CD4-positive, alpha-beta T cell treated with Interleukin-10 for 1 hour (primary cell): ENCODE measurements around the gene PLEKHG1.

ENCODE experiments used
- DNase-seq: peaks from one replicate; pipeline ENCODE4 v3.0.0-alpha.2; 2020

PLEKHG1 gene

DNA sequence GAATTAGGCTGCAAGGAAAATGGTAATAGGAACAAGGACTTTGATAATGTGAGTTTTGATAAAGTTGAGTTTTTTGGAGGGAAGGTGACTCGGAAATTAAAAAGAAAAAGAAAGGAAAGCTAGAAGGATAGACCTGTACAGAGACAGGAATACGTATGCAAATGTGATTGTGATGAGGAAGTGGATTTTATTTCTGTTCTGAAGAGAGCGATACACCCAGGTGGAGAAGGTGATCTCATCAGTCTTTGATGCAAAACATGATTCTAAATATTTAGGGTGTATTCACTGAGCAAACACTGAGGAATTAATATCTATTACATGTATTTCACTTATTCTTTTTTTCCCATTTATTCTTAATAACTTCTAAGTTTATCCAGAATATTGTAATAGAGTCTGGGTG is 9.2 kb upstream of the PLEKHG1 start:
- DNase-seq = no peak

DNA sequence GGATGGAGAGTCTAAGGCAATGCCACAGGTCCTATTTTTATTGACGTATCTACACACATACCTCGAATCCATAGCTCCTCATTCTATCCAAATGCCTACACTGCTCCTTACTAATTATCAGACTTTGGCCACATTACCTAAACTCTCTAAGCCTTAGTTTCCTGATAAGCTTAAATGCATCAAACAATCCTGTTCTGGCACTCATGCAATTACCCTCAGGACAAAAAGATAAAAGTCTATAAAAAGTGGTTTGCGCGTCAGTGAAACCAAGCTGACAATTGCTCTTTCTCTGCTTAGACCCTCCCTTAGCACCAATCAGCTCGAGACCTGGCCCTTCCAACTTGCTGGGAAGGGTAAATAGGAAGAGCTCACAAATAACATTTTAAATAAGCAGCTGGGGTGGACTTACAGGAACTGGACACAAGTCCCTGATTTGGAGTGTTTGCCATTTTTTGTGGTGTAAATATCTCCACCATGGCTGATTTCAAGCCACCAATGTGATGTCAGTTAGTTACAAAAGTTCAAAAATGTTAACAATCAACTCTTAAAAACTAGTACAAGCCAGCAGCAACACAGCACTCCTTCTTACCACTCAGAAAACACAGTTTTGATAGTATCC is 7.2 kb upstream of the PLEKHG1 start:
- DNase-seq = no peak

DNA sequence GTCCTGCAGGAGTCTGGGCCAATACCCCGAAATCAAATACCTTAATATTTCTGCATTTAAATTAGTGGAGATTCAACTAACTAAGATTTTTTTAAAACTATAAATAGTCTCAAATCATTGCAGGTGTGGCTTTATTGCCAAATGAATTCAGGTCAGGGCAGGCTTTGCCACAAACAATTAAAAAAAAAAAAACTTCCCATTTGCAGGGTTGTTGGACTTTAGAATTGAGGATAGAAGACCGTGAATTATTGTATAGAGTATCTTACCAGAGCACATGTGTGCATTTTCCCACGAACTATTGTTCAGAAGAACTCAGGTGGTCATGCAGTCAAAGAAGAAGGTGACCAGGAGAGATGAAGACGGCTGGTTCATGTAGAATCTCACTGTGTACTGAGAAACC is 6.6 kb upstream of the PLEKHG1 start:
- DNase-seq = no peak

DNA sequence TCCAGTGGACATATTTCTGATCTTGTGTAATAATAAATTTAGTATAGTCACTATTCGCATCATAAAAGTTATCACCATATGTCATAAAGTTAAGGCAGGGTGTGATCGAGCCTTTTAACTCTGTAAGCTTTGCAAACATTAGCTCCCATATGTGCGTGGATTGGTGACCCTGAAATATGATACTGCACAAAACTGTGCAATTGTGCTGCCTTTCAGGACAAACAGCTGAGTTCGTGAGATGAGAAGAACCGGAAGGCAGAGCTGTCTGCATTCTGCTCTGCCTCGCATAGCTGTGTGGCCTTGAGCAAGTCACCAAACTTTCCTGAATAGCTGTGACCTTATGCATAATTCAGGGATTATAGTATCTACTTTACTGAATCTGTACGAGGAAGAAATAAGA is 3.2 kb upstream of the PLEKHG1 start:
- DNase-seq = no peak

DNA sequence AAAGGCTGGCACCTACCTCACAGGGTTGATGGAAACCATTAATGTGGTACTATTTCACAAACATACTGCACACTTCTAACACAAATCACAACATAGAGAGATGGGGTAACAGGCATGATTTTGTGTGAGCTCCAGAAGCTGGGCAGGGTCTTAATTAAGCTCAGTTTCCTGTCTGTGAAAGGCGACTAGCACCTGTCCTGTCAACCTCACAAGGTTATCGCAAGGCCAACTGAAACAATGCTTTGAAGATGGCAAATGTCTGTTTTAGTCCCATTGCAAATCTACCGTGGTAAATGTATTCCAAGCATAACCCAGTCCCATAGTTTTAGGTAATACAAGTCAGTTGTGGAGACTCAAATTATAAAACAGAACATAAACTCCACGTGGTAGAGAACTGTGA is 1.3 kb upstream of the PLEKHG1 start:
- DNase-seq = no peak

DNA sequence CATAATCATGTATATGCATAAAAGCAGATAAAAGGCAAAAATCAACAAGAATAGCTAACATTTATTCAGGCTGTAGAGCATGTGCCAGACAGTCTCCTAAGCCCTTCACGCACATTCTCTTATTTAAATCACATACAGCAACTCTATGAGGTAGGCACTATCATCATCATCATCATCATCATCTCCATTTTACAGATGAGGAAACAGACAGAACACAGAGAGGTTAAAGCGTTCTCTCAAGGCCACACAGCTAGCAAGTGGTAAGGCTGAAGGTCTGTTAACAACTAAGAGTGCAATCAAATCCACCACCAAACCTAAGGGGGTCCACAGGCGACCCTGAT is 857 bp upstream of the PLEKHG1 start:
- no peak for DNase-seq

DNA sequence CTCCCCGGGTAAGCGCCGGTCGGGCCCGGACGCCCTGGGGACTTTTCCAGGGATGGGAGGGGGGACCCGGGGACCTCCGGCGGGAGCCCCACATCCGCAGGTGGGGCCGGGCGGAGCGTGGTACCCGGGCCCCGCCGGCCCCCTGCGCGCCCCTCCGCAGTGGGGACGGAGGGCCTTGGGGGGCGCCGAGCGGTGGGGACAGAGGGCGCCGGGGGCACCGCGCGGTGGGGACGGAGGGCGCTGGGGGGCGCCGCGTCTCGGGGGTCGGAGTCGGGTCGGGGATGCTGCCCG is 270 bp downstream of the PLEKHG1 start:
- DNase-seq = no peak

DNA sequence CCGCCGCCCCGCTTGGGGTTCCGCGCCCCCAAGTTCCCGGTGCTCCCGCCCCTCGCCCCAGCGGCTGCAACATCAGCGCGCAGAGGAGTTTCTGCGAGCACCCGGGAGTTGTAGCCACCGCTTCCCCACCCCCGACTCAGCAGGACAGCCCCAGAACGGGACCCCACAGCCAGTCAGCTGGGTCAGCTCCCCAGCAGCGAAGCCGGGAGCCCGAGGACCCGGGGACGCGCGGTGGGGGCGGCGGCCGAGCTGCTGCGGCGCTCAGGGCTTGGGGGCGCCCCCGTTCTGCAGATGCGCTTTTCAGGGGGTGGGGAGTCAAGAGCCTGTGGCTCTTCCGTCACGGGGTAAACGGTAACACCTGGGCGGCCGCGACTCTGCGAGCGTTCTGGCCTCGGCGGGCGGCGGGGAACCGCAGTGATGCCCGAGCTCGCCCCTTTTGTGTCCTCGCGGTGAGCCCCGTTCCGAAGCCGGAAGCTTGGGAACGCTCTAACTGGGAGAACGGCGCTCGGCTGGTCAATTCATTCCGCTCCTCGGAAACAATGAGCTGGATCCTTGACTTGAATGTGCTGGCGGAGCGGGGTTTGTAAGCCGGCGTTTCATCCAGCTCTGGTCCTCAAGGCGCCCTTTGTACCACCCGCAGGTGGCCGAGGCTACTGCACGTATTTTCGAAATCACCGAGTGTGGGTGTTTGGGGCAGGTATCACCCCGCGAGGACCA is 774 bp downstream of the PLEKHG1 start:
- DNase-seq = peak; percentile 64

DNA sequence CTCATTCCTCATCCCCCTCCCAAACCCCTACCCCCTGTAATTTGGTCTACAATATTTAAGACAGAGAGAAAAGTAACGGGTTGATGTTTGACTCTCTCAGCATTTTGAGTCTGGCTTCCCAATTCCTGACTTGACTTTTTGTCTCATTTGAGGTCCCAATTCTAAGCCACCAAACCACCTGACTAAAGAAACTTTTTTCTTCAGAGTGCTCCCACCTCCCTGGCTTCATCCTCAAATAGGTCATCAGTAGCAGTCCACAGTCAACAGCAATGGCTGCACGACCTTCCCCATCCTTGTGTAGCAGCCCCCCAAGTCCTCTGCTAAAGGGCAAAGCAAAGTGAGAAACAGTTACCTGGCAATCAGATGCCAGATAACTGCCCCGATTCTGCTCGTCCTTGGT is 1.8 kb downstream of the PLEKHG1 start:
- DNase-seq = no peak

DNA sequence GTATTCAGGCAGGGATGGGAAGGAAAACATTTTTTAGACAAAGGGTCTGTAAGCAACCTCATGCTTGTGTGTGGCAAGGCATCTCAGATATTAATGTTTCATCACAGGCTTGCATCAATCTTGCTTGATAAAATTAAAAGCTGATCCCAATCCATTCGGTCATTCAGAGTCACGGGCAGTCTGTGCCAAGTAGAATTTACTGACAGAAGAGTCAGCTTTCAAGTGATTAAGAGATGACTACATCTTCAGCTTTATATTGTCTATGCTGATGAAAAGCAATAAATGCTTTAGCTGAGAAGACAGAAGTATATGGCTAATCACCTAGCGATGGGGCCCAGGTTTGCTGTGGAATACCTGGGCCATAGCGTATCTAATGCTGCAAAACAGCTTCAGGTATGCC is 3.5 kb downstream of the PLEKHG1 start:
- no peak for DNase-seq

DNA sequence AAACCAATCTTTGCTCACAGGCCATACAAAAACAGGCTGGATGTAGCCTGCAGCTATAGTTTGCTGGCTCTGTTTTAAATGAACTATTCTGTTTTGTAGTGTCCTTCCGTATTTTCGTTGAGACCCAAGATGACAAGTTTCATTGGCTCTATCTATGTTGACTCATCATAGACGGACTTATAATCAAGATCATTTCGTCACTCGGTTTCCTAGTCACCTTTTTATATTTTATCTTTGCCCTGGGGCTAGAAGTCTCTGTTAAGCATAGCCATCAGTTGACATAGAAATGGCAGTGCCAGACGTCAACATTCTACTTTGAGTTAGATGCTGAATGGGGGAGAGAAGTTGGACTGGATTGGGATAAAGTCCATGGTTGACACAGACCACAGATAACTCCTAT is 4.8 kb downstream of the PLEKHG1 start:
- no peak for DNase-seq

DNA sequence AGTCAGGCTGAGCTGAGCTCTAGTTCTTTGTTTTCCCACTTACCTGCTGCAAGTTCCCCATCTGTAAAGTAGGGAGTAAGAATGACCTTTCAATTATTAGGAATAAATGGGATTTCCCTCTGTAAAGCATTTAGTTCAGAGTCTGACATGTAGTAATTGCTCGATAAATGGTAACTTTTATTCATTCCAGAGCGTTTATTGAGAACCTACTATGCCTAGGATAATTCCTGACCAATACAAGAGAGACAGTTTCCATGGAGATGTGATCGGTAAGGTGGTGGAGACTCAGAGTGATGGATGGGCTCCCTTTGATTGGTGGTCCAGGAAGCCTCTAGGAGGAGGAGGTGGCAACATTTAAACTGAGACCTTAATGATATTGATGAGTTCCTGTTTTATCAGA is 5.6 kb downstream of the PLEKHG1 start:
- no peak for DNase-seq

DNA sequence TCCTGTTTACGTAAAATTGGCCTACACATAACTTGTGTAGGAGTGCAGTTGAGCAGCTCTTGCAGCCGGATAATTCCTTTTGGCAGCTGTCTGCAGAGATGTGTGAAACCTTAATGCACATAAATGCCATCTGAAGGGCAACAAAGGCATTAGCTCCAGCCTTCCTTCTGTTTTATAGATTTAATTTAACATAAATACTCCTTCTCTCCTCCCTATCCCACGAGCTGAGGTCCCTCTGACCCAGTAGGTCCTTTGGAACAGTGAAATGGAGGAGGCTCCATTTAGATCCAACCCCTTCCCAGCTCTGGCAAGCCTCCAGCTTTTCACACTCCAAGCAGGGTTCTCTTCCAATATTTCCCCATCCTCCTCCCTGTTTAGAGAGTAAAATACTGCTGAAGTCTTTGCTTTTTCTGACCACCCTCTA is 6.5 kb downstream of the PLEKHG1 start:
- DNase-seq = no peak

DNA sequence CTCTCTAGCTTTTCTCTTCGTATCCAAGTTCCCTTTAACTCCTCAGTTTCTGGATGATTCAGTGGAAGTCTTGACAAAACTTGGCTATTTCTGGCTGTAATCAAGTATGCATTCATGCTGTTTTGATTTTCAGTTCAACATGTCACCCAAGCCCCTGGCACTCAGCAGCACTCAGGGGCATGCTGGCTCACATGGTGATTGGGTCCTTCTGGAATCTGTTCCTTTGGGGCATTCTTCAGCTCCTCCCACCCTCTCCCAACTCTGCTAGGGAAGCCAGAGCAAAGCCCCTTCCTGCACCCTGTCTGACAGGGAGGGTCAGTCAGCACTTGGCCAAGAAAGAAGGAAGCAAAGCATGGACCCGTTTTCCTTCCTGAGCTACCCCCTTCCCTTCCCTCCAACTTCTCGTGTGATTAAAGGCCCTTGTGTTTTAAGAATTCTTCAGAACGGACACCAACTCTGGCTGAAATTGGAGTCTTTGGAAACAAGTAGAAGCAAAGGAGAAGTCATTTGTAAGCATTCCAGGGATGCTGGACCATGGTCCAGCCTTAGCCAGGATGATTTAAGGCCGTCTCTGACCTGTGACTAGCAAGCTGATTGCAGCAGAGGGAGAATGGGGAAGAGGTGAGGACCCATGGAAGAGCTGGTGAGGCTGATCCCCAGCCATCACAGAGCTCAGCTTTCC is 7.1 kb downstream of the PLEKHG1 start:
- DNase-seq = no peak

DNA sequence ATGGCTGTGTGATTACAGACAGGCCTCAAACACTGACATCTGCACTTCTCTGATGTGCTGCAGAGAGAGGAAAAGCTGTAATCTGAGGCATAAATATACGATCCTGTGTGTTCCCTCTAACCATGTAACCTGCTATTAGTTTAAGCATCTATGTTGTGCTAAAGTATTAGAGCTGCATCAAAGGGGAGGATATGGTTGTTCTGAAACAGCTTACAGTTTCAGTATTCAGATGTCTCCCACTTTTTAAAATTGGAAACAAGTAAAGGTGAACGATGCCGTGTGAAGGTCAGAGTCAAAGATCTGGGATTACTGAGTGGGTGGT is 7.6 kb downstream of the PLEKHG1 start:
- no peak for DNase-seq

DNA sequence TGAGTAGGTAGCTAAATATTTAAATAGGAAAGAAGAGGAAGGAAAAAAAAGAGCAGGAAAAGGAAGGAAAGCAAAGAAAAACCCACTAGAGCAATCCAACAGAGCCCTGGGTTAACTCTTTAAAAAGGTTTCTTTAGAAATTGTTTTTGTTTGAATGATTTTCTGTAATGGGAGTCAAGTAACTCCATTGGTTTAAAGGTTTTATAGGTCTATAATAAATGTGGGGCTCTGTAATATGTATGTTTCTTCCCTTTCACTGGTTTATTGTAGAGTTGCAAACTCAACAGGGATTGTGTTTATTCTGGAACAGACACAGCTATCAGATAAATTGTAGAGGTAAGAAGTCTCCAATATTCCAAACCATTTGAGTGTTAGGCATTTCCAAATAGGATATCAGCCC is 10.9 kb downstream of the PLEKHG1 start:
- DNase-seq = no peak

DNA sequence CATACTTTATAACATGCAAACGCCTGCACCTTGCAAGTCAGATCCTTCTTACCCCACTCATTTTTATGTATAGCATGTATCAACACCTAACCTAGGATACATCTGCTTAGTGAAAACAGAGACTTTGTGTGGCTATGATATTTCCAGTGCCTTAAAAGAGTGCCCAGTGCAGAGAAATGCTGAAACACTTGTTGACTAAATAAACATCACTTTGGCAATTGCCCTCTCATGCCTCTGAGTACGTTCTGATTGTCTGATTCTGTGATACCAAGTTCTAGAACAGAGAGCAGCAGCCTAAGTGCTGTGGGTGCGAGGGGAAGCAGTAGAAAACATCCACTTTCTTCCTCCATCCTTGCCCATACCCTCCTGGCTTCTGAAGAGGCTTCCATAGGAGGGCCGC is 13.6 kb downstream of the PLEKHG1 start:
- no peak for DNase-seq

DNA sequence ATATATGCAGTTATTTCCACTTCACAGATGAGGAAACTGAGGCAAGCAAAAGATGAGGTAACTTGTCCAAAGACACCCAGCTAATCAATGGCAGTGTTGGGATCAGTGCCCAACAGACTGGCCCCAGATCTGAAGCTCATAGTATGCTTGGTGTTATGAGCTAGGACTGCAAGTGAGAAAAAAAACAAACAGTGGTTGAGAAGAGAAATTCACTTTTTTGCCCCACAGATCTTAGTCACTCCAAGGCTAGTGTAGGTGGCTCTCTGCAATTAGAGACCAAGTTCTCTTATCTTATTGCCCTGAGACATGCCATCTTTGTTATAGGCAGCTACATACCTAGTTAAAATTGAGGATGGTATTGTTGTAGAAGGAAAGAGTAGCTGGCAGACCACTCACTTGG is 16.3 kb downstream of the PLEKHG1 start:
- no peak for DNase-seq

DNA sequence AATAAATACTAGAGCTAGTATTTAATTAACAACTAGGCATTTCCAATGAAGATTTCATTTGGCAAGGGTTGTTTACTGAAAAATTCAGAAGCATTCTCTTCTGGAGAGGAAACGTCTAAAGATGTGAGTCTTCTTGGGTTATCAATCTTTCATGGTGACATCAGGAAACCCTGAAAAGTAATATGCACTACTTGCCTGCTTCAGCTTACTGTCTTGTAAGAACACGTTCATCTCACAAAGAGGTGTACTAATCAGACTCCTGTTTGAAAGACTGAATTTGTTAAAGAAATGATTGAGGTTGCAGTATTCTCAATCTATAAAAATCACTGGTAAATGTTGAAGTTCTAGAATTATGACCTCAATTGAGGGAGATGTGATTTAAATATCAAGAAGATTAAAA is 16.9 kb downstream of the PLEKHG1 start:
- DNase-seq = no peak

DNA sequence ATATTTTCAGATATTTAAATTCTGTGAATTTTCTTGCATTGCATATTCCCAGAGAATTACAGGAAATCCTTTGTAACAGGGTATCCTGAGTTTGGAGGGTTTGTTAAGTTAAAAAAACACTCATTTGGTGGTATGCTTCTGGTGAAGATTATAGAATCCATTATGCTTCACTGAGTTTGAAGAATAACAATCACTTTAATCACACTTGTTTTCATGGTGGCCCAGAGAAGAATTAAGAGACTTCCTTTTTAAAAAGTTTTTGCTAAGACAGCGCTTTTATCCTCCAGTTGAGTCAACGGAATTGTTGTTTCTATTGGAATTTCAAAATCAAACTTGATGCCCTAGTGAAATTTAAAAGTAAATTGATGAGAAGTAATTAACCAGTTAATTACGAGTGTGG is 17.4 kb downstream of the PLEKHG1 start:
- no peak for DNase-seq

DNA sequence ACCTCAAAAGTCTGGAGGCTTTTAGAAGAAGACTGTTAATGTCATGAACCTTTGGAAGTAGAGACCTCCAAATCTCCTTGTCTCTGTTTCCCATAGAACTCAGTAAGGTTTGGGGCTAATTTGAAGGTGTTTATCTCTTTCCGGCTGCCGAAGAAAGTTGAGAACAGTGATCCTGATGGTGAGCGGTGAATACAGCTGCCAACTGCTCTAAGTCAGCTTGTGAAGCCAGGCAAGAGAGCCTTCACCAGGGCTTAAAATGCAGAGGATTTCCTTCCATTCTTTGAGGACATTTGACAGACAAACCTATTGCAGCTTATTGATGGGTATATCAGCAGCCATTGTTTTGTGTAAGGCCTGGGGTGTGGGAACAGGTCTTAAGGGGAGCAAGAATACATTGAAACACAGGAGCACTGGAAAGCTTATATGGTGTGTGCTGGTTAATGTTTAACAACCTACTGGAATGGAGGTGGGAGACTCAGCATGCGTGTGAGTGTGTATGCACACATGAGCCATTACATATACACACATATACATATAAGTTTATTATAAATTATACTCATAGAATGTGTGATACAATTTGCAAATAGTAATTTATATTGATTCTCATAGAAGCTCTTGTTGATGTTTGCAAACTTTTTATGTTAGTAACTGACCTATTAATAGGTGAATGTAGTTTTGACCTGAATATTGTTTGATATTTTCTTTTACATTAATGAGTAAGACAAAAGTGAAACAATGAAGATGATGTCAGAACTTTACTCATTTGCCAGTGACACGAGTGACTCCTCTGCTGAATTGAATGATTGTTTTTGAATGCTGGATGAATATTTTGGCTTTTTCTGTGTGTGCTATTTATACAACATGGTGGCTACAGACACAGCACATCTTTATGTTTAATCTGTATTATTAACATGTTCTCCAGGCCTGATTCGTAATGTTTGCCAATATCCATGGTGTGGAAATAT is 18.1 kb downstream of the PLEKHG1 start:
- no peak for DNase-seq

DNA sequence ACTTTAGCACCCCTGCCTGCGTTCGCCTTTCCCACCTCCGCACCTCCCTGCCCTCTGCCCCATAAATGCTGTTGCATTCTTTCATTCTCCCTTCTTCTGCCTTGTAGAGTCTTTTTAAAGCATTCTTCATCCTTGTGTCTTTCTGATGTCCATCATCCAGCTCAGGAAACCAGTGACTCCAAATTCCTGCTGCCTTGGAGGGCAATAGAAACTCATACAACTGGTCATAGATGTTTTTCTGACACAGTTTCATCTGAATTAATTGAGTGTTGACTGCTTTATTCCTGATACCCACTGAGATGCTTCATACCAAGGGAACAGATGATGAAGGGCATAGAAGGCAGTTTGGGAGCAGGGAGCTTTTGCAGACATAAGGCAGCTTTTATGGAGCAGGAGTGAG is 19.6 kb downstream of the PLEKHG1 start:
- no peak for DNase-seq

DNA sequence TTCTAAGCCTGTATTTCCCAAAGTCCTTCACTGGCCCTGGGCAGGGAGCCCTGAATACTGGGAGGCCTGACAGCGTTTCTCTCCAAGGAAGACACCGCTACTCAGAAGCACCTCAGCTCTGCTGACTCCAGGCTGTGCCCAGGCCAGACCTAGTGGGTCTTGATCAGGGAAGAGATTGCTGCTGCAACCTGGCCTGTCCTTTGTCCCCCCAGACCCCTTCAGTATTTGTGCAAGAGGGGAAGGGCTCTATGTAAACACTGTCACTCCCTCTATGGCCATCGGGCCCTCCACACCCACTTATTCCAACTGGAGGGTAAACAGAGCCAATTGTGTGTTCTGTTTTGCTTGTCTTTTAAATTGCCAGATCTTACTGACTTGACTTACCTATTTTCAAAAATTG is 20.6 kb downstream of the PLEKHG1 start:
- DNase-seq = no peak

DNA sequence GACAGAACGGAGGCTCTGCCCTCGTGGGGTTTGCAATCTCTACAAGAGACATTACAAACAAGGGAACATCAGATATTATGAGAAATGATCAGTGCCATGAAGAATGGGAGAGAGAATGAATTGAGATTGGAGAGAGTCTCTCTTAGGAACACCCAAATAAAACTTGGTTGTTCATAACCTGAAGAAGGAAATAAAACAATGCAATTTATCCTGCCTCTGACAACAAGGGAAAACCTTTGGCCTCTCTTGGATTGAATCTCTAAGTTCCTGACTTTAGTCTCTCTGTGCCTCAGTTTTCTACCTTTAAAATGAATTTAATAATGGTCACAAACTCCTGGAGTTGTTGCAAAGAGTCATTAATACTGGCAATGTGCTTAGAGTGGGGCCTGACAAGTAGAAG is 21.1 kb downstream of the PLEKHG1 start:
- no peak for DNase-seq
